HL-60 (cell line): ENCODE results near the gene GTF2H1.

Source experiments
- TF ChIP-seq, protein P1 (sequence below): IDR thresholded peaks from 2 replicates; pipeline ENCODE4 v1.6.1; 2012; ENCODE audit warnings: low read depth; ENCODE audit not compliant: insufficient replicate concordance
- TF ChIP-seq, protein P2 (sequence below): IDR thresholded peaks from one replicate; pipeline ENCODE4 v1.5.1; 2011; ENCODE audit warnings: low read length, control low read depth, inconsistent platforms; ENCODE audit not compliant: insufficient read depth

DNA sequence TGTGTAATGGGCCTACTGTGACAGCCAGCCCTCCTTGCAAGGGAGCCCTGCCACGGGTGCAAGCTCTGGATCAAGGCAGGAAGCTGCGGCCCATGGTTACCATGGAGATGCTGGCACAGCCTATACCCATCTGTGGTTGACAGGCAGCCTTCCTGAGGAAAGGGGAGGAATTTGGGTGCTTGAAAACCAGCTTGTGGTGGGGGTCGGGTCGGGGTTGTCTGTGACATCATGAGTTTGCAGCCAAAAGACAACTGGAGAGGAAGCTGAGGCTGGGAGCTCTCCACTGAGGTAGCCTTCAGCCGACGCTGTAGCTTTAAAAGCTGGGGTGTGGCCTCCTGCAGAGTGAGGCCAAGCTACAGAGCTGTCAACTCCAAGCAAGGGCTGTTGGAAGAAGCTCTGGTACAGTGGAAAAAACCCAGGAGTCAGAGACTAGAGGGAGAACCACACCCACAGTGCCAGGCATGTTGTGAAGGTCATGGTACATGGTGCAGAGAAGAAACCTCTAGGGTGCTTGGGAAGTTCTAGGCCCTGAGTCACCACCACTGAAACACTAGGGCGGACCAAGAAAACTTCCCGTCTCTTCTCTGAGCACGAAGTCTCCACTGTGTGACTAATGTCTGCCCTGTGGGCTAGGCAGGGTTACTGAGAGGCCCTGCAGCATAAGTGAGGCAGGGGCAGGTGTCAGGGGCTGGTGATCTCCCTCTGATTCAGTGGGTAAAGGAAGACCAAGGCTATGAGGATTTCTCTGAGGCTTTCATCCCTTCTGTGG, 61.2 kb downstream of the GTF2H1 start:
- TF ChIP-seq, protein P1, sequence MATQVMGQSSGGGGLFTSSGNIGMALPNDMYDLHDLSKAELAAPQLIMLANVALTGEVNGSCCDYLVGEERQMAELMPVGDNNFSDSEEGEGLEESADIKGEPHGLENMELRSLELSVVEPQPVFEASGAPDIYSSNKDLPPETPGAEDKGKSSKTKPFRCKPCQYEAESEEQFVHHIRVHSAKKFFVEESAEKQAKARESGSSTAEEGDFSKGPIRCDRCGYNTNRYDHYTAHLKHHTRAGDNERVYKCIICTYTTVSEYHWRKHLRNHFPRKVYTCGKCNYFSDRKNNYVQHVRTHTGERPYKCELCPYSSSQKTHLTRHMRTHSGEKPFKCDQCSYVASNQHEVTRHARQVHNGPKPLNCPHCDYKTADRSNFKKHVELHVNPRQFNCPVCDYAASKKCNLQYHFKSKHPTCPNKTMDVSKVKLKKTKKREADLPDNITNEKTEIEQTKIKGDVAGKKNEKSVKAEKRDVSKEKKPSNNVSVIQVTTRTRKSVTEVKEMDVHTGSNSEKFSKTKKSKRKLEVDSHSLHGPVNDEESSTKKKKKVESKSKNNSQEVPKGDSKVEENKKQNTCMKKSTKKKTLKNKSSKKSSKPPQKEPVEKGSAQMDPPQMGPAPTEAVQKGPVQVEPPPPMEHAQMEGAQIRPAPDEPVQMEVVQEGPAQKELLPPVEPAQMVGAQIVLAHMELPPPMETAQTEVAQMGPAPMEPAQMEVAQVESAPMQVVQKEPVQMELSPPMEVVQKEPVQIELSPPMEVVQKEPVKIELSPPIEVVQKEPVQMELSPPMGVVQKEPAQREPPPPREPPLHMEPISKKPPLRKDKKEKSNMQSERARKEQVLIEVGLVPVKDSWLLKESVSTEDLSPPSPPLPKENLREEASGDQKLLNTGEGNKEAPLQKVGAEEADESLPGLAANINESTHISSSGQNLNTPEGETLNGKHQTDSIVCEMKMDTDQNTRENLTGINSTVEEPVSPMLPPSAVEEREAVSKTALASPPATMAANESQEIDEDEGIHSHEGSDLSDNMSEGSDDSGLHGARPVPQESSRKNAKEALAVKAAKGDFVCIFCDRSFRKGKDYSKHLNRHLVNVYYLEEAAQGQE, result no peak
- TF ChIP-seq, protein P2, sequence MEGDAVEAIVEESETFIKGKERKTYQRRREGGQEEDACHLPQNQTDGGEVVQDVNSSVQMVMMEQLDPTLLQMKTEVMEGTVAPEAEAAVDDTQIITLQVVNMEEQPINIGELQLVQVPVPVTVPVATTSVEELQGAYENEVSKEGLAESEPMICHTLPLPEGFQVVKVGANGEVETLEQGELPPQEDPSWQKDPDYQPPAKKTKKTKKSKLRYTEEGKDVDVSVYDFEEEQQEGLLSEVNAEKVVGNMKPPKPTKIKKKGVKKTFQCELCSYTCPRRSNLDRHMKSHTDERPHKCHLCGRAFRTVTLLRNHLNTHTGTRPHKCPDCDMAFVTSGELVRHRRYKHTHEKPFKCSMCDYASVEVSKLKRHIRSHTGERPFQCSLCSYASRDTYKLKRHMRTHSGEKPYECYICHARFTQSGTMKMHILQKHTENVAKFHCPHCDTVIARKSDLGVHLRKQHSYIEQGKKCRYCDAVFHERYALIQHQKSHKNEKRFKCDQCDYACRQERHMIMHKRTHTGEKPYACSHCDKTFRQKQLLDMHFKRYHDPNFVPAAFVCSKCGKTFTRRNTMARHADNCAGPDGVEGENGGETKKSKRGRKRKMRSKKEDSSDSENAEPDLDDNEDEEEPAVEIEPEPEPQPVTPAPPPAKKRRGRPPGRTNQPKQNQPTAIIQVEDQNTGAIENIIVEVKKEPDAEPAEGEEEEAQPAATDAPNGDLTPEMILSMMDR, result no peak
